HG02678 (cell line): ENCODE data around the gene CNTN4.

ENCODE experiments used
- ATAC-seq: cut with Tn5 transposase; IDR thresholded peaks from one replicate; pipeline ENCODE4 v1.9.1; 2021; ENCODE audit warnings: mild to moderate bottlenecking, moderate library complexity; ENCODE audit not compliant: unreplicated experiment

The CNTN4 gene

GRCh38 chr3:2847062-2847841 lies 748.6 kb downstream of the CNTN4 start:
- no peak for ATAC-seq

- ATAC-seq: no peak
These were observed 750.4 kb downstream of the CNTN4 start for GRCh38 chr3:2849092-2849491.

- no peak for ATAC-seq
These were observed 752.0 kb downstream of the CNTN4 start for GRCh38 chr3:2850701-2851100.

GRCh38 chr3:2851361-2851760 lies 752.7 kb downstream of the CNTN4 start:
- no peak for ATAC-seq

GRCh38 chr3:2851835-2852234 lies 753.2 kb downstream of the CNTN4 start:
- no peak for ATAC-seq

- no peak for ATAC-seq
These were observed 755.0 kb downstream of the CNTN4 start for GRCh38 chr3:2853651-2854050.

- ATAC-seq: no peak
These were observed 757.8 kb downstream of the CNTN4 start for GRCh38 chr3:2856138-2857133.

GRCh38 chr3:2860626-2861025 lies 762.0 kb downstream of the CNTN4 start:
- ATAC-seq: no peak

GRCh38 chr3:2861120-2861519 lies 762.5 kb downstream of the CNTN4 start:
- ATAC-seq: no peak

GRCh38 chr3:2861920-2862319 lies 763.3 kb downstream of the CNTN4 start:
- no peak for ATAC-seq

- ATAC-seq: no peak
These were observed 763.7 kb downstream of the CNTN4 start for GRCh38 chr3:2862366-2862765.

- no peak for ATAC-seq
These were observed 764.5 kb downstream of the CNTN4 start for GRCh38 chr3:2863127-2863526.

- no peak for ATAC-seq
These were observed 771.2 kb downstream of the CNTN4 start for GRCh38 chr3:2869905-2870304.

GRCh38 chr3:2870724-2871333 lies 772.2 kb downstream of the CNTN4 start:
- ATAC-seq: no peak

- no peak for ATAC-seq
These were observed 774.2 kb downstream of the CNTN4 start for GRCh38 chr3:2872884-2873283.

GRCh38 chr3:2873986-2874385 lies 775.3 kb downstream of the CNTN4 start:
- ATAC-seq: no peak

GRCh38 chr3:2875699-2876098 lies 777.0 kb downstream of the CNTN4 start:
- no peak for ATAC-seq

GRCh38 chr3:2876362-2876761 lies 777.7 kb downstream of the CNTN4 start:
- no peak for ATAC-seq

GRCh38 chr3:2879023-2879422 lies 780.4 kb downstream of the CNTN4 start:
- ATAC-seq: no peak

- no peak for ATAC-seq
These were observed 780.9 kb downstream of the CNTN4 start for GRCh38 chr3:2879587-2879986.

- no peak for ATAC-seq
These were observed 781.6 kb downstream of the CNTN4 start for GRCh38 chr3:2880218-2880756.
